HG03039 (cell line): ENCODE results near the gene NDUFS3.
A peak's percentile ranks its signal among the peaks of the same experiment; 100 is the strongest.
"Not testable (repeated sequence)": the region's sequence is repeated elsewhere in the genome, so short reads cannot be mapped to it uniquely, and the experiment has no call there.

Experiments
- ATAC-seq: cut with Tn5 transposase; IDR thresholded peaks from one replicate; pipeline ENCODE4 v1.9.1; 2021; ENCODE audit warnings: mild to moderate bottlenecking, moderate library complexity; ENCODE audit not compliant: unreplicated experiment

Gene NDUFS3

GRCh38 chr11:47558695-47559094 is 20.2 kb upstream of the NDUFS3 start:
- ATAC-seq, result no peak

GRCh38 chr11:47560426-47560825 is 18.4 kb upstream of the NDUFS3 start:
- ATAC-seq, result no peak

GRCh38 chr11:47562393-47562792 is 16.5 kb upstream of the NDUFS3 start:
- ATAC-seq, result not testable (repeated sequence)

- ATAC-seq, result not testable (repeated sequence)
These were observed 14.5 kb upstream of the NDUFS3 start for GRCh38 chr11:47564366-47564765.

GRCh38 chr11:47564933-47565339 is 13.9 kb upstream of the NDUFS3 start:
- ATAC-seq, result no peak

GRCh38 chr11:47565340-47566148 is 13.3 kb upstream of the NDUFS3 start, which contains the start of gene PTPMT1:
Gene PTPMT1 (plus strand): TSS chr11:47565599. CDS start chr11:47565623, 24 bp downstream.
- ATAC-seq, result peak; percentile 86

- no peak for ATAC-seq
These were observed 12.7 kb upstream of the NDUFS3 start for GRCh38 chr11:47566149-47566698.

GRCh38 chr11:47569646-47570045 is 9.2 kb upstream of the NDUFS3 start:
- no peak for ATAC-seq

- ATAC-seq, result no peak
These were observed 8.1 kb upstream of the NDUFS3 start for GRCh38 chr11:47570651-47571356.

GRCh38 chr11:47571357-47571729 is 7.5 kb upstream of the NDUFS3 start:
- no peak for ATAC-seq

GRCh38 chr11:47571895-47572294 is 7.0 kb upstream of the NDUFS3 start:
- no peak for ATAC-seq

GRCh38 chr11:47572715-47573255 is 6.1 kb upstream of the NDUFS3 start:
- ATAC-seq, result no peak

GRCh38 chr11:47573321-47573720 is 5.6 kb upstream of the NDUFS3 start:
- no peak for ATAC-seq

GRCh38 chr11:47577460-47578041 is 1.3 kb upstream of the NDUFS3 start:
- ATAC-seq, result no peak

- ATAC-seq, result no peak
These were observed 5.0 kb downstream of the NDUFS3 start for GRCh38 chr11:47583844-47584243.

- no peak for ATAC-seq
These were observed 7.4 kb downstream of the NDUFS3 start, which contains the start of gene FAM180B for GRCh38 chr11:47586098-47586855. Gene FAM180B (plus strand): TSS chr11:47586678. CDS start chr11:47586769, 91 bp downstream.

- ATAC-seq, result no peak
These were observed 8.3 kb downstream of the NDUFS3 start for GRCh38 chr11:47587039-47587716.

- no peak for ATAC-seq
These were observed 9.0 kb downstream of the NDUFS3 start for GRCh38 chr11:47587723-47588326.

- ATAC-seq, result no peak
These were observed 10.2 kb downstream of the NDUFS3 start for GRCh38 chr11:47589118-47589517.
